DOHH2 (cell line): ENCODE data around the gene LBP.

Source experiments
- H3F3A ChIP-seq: fragments of 200-600 bp; sonication (generic), shearing (Covaris generic); 2 replicates; pipeline ENCODE4 v1.6.0; 2016; ENCODE audit warnings: antibody characterized with exemption, mild to moderate bottlenecking; ENCODE audit not compliant: control insufficient read depth, insufficient read depth
- H3K27ac ChIP-seq: fragments of 200-600 bp; sonication (generic); 2 replicates; pipeline ENCODE4 v1.5.1; 2014; ENCODE audit warnings: low read depth, mild to moderate bottlenecking, low read length, moderate library complexity
- H3K27me3 ChIP-seq: fragments of 200-600 bp; sonication (generic); 2 replicates; pipeline ENCODE4 v1.6.1; 2014; ENCODE audit warnings: mild to moderate bottlenecking, low read length, mixed read lengths; ENCODE audit not compliant: control insufficient read depth
- H3K36me3 ChIP-seq: fragments of 200-600 bp; sonication (generic); 2 replicates; pipeline ENCODE4 v1.6.1; 2014; ENCODE audit warnings: mild to moderate bottlenecking, low read length, moderate library complexity, mixed read lengths; ENCODE audit not compliant: control insufficient read depth
- H3K4me1 ChIP-seq: fragments of 200-600 bp; sonication (generic); 2 replicates; pipeline ENCODE4 v1.6.1; 2014; ENCODE audit warnings: mild to moderate bottlenecking, low read length, mixed read lengths; ENCODE audit not compliant: control insufficient read depth
- H3K4me2 ChIP-seq: fragments of 200-600 bp; sonication (generic); 2 replicates; pipeline ENCODE4 v1.6.0; 2014; ENCODE audit warnings: mild to moderate bottlenecking, low read length, moderate library complexity
- H3K4me3 ChIP-seq: fragments of 200-600 bp; sonication (generic); 2 replicates; pipeline ENCODE4 v1.5.1; 2014; ENCODE audit warnings: mild to moderate bottlenecking, low read length, mixed read lengths
- H3K79me2 ChIP-seq: fragments of 200-600 bp; sonication (generic); 2 replicates; pipeline ENCODE4 v1.6.1; 2014; ENCODE audit warnings: mild to moderate bottlenecking, low read length, mixed read lengths; ENCODE audit not compliant: control insufficient read depth
- H3K9me2 ChIP-seq: fragments of 200-600 bp; sonication (generic); replicated peaks from 2 replicates; pipeline ENCODE4 v1.6.1; 2014; ENCODE audit warnings: mild to moderate bottlenecking, low read length, mixed read lengths; ENCODE audit not compliant: control insufficient read depth
- H3K9me3 ChIP-seq: fragments of 200-600 bp; sonication (generic); 2 replicates; pipeline ENCODE4 v1.6.1; 2014; ENCODE audit warnings: antibody characterized with exemption, low read length, mixed read lengths; ENCODE audit not compliant: control insufficient read depth, insufficient read depth
- H4K20me1 ChIP-seq: fragments of 200-600 bp; sonication (generic); 2 replicates; pipeline ENCODE4 v1.6.0; 2014; ENCODE audit warnings: low read depth, mild to moderate bottlenecking, antibody characterized with exemption, low read length, moderate library complexity; ENCODE audit not compliant: control insufficient read depth, insufficient read depth
- EZH2phosphoT487 ChIP-seq: fragments of 200-600 bp; sonication (generic); IDR thresholded peaks from 2 replicates; pipeline ENCODE4 v1.6.1; 2017; ENCODE audit warnings: borderline replicate concordance, mild to moderate bottlenecking, antibody characterized with exemption, low read length, moderate library complexity, mixed read lengths
- TF ChIP-seq, protein P1 (sequence below): fragments of 200-600 bp; sonication (generic); IDR thresholded peaks from one replicate; pipeline ENCODE4 v1.5.1; 2014; ENCODE audit warnings: antibody characterized with exemption, mild to moderate bottlenecking, low read depth, low read length; ENCODE audit not compliant: poor library complexity, severe bottlenecking

The LBP gene

DNA sequence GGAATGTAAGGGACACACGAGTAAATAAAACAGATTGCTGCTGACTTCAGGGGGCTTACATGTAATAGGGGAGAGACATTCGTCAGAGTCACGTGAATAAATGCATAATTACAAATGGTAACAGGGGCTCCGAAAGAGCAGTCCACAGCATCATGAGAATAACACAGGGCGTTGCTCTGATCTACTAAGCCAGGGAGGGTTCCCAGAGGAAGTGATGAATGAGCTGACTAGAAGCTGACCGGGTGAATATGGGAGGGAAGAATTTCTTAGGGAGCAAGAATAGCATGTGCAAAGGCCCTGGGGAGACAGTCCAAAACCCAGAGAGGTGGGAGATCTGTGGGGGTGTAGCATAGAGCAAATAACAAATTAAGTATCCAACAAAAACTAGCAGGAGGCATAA is 39.9 kb upstream of the LBP start:
- Histone ChIP-seq H3K9me3 (no peaks in the 10 kb centered on the region), H3F3A (no peaks in the 10 kb centered on the region), H3K27ac (no peak overlapping the region), H3K4me1 (no peaks in the 10 kb centered on the region), H3K79me2 (no peaks in the 10 kb centered on the region), H3K4me2 (no peak overlapping the region), H3K4me3 (no peak overlapping the region), H3K36me3 (no peaks in the 10 kb centered on the region), H3K9me2 (no peaks in the 10 kb centered on the region), H4K20me1 (no peaks in the 10 kb centered on the region), H3K27me3 (peaks cover 6% of the 10 kb centered on the region; the same call in 1 of the 2 replicates)
- no peak for TF ChIP-seq EZH2phosphoT487
- TF ChIP-seq, protein P1, sequence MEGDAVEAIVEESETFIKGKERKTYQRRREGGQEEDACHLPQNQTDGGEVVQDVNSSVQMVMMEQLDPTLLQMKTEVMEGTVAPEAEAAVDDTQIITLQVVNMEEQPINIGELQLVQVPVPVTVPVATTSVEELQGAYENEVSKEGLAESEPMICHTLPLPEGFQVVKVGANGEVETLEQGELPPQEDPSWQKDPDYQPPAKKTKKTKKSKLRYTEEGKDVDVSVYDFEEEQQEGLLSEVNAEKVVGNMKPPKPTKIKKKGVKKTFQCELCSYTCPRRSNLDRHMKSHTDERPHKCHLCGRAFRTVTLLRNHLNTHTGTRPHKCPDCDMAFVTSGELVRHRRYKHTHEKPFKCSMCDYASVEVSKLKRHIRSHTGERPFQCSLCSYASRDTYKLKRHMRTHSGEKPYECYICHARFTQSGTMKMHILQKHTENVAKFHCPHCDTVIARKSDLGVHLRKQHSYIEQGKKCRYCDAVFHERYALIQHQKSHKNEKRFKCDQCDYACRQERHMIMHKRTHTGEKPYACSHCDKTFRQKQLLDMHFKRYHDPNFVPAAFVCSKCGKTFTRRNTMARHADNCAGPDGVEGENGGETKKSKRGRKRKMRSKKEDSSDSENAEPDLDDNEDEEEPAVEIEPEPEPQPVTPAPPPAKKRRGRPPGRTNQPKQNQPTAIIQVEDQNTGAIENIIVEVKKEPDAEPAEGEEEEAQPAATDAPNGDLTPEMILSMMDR, result no peak

DNA sequence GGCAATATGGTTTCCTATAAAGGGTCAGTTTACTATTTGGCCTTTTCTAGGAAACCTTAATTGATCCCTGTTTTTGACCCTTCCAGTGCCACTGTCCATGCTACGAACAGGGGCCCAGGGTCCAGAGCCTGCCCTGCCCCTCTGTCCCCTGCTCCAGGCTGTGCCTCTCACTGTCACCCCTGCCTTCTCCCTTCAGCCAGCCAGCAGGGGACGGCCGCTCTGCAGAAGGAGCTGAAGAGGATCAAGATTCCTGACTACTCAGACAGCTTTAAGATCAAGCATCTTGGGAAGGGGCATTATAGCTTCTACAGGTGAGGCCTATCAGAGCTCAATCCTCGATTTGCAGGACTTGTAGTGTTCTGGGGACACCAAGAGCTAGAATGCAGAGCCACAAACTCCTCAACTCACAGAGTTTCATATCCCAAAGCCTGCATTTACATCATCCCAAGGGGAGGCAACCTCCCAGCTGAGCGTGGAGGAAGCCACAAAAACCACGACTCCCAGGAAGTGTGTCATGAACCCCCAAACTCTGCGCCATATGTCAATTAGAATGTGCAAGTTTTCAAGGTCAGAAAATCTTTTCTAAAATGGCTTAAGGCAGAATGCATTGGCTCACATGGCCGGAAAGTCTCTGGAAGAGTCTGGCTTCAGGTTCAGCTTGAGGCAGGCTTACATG is 38.8 kb upstream of the LBP start:
- no peaks in the 10 kb centered on the region for H3K36me3 ChIP-seq
- H3K9me3 ChIP-seq, result no peaks in the 10 kb centered on the region
- H3F3A ChIP-seq, result no peaks in the 10 kb centered on the region
- H3K4me3 ChIP-seq, result no peak overlapping the region
- no peak for TF ChIP-seq EZH2phosphoT487
- TF ChIP-seq, protein P1, result no peak
- H3K4me2 ChIP-seq, result no peak overlapping the region
- H3K79me2 ChIP-seq, result no peaks in the 10 kb centered on the region
- H3K27me3 ChIP-seq, result peaks cover 6% of the 10 kb centered on the region; the same call in 1 of the 2 replicates
- H3K4me1 ChIP-seq, result no peaks in the 10 kb centered on the region
- no peaks in the 10 kb centered on the region for H4K20me1 ChIP-seq
- no peak overlapping the region for H3K27ac ChIP-seq
- H3K9me2 ChIP-seq, result no peaks in the 10 kb centered on the region

DNA sequence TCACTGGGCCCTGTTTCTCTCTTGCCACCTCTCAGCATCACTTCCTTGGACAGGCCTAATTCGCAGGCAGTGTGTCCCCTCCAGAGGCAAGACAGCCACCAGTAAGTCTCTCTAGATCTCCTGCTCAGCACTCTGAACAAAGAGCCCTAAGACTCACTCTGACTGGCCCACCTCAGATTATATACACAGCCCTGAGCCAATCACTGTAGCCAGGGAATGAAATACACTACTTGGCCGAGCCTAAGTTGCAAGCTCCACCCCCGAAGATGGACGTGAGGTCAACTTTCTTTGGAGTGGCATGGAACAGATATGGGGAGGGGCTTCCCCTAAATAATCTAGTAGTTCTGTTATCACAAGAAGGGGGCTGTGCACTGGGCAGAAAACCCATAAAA is 38.2 kb upstream of the LBP start:
- Histone ChIP-seq H3K27me3 (peaks cover 1% of the 10 kb centered on the region; the same call in 1 of the 2 replicates), H4K20me1 (no peaks in the 10 kb centered on the region), H3F3A (no peaks in the 10 kb centered on the region), H3K4me3 (no peak overlapping the region), H3K36me3 (no peaks in the 10 kb centered on the region), H3K4me1 (no peaks in the 10 kb centered on the region), H3K79me2 (no peaks in the 10 kb centered on the region), H3K27ac (no peak overlapping the region), H3K4me2 (no peak overlapping the region), H3K9me3 (no peaks in the 10 kb centered on the region), H3K9me2 (no peaks in the 10 kb centered on the region)
- TF ChIP-seq EZH2phosphoT487, result no peak
- TF ChIP-seq, protein P1, result no peak
